CD4-positive, alpha-beta T cell (primary cell): ENCODE data around the gene IQGAP2. TPM values are rescaled to one million over a fixed set of nuclear protein-coding genes. Genes with fewer than 3 reads are reported as not detected.

Source experiments
- ATAC-seq: fragments of 200-7000 bp; cut with Tn5 transposase; one replicate; pipeline ENCODE4 v1.10.0; 2022; ENCODE audit warnings: mild to moderate bottlenecking; ENCODE audit not compliant: poor library complexity
- CTCF ChIA-PET: fragments of 350-600 bp; sonication (Branson Sonifier 250); formaldehyde crosslinking; loops from one replicate; lab custom pipeline; 2021; ENCODE audit warnings: antibody characterized with exemption, inconsistent platforms; lab: Charles Lee
- POLR2A ChIA-PET: fragments of 350-600 bp; sonication (Branson Sonifier 250); formaldehyde crosslinking; loops from one replicate; lab custom pipeline; 2021; ENCODE audit warnings: antibody characterized with exemption, inconsistent platforms; lab: Charles Lee
- DNase-seq, 14 experiments: peaks; one replicate each; pipeline ENCODE4 v3.0.0-alpha.2; 2013 to 2020; ENCODE audit warnings: mixed read lengths in 2 of 14
- H3K27ac ChIP-seq, 2 donors: one replicate each; pipeline versions ENCODE4 v1.5.1 to v1.7.0; 2013; ENCODE audit warnings: low read length in 2 of 2, low read depth in 1 of 2, mild to moderate bottlenecking in 1 of 2
- H3K27me3 ChIP-seq, 2 experiments: 1 replicate in 1 of 2; 2 replicates in 1 of 2; pipeline versions ENCODE4 v1.6.1 to v1.7.0; 2013; ENCODE audit warnings: low read length in 2 of 2, control low read depth in 1 of 2, mild to moderate bottlenecking in 1 of 2, moderate library complexity in 1 of 2; ENCODE audit not compliant: insufficient read depth in 2 of 2, control insufficient read depth in 1 of 2
- H3K36me3 ChIP-seq: one replicate; pipeline ENCODE4 v1.6.1; 2013; ENCODE audit warnings: low read length, control low read depth; ENCODE audit not compliant: insufficient read depth
- H3K4me1 ChIP-seq: one replicate; pipeline ENCODE4 v1.6.1; 2013; ENCODE audit warnings: low read length, control low read depth; ENCODE audit not compliant: insufficient read depth
- H3K4me3 ChIP-seq: one replicate; pipeline ENCODE4 v1.5.1; 2013; ENCODE audit warnings: mild to moderate bottlenecking, low read length, moderate library complexity
- H3K9me3 ChIP-seq, 2 experiments: 1 replicate in 1 of 2; 2 replicates in 1 of 2; pipeline versions ENCODE4 v1.6.1 to v1.7.0; 2013; ENCODE audit warnings: low read length in 2 of 2, mild to moderate bottlenecking in 2 of 2, control low read depth in 1 of 2, moderate library complexity in 1 of 2; ENCODE audit not compliant: control insufficient read depth in 1 of 2, insufficient read depth in 1 of 2
- H3K27ac Mint-ChIP-seq: one replicate; pipeline ENCODE4 v1.8.0; 2020; ENCODE audit warnings: mixed read lengths
- H3K27me3 Mint-ChIP-seq: one replicate; pipeline ENCODE4 v1.8.0; 2021; ENCODE audit warnings: mixed read lengths
- H3K36me3 Mint-ChIP-seq: one replicate; pipeline ENCODE4 v1.8.0; 2021; ENCODE audit warnings: low read depth, mixed read lengths
- H3K4me1 Mint-ChIP-seq: one replicate; pipeline ENCODE4 v1.8.0; 2021; ENCODE audit warnings: low read depth, mixed read lengths
- H3K4me3 Mint-ChIP-seq: one replicate; pipeline ENCODE4 v1.8.0; 2020; ENCODE audit warnings: mild to moderate bottlenecking, mixed read lengths
- H3K9me3 Mint-ChIP-seq: one replicate; pipeline ENCODE4 v1.8.0; 2020; ENCODE audit warnings: mixed read lengths
- CTCF ChIP-seq: fragments of 200-600 bp; IDR thresholded peaks from one replicate; pipeline ENCODE4 v1.8.0; 2022; ENCODE audit warnings: antibody characterized with exemption, mild to moderate bottlenecking
- intact Hi-C, 2 experiments: fragments of 100-400 bp; cut with DNase I in 1 of 2; cut with micrococcal nuclease in 1 of 2; formaldehyde crosslinking; loops; one replicate each; pipeline versions ENCODE4 v1.15.1 to v1.9.0; 2023 to 2025; cut with DNase I, micrococcal nuclease
- total RNA-seq, 174 experiments: library from RNA in 2 of 174; stranded (reverse) in 2 of 174; gene quantifications; one replicate each; pipeline ENCODE4 v1.2.3 and lab custom pipeline; 2021 to 2026

Gene IQGAP2
- total RNA-seq, 2 experiments from 2014 or later = 58.8 TPM

- Mint-ChIP-seq H3K4me1 (peaks cover 62% of the 10 kb centered on the region), H3K9me3 (no peaks in the 10 kb centered on the region), H3K27ac (no peak overlapping the region), H3K27me3 (no peaks in the 10 kb centered on the region), H3K4me3 (no peak overlapping the region), H3K36me3 (no peaks in the 10 kb centered on the region)
- Histone ChIP-seq H3K9me3 (no peaks in the 10 kb centered on the region), H3K27me3 (no peaks in the 10 kb centered on the region), H3K27ac (no peak overlapping the region), H3K4me3 (no peak overlapping the region), H3K36me3 (no peaks in the 10 kb centered on the region), H3K4me1 (peaks cover 33% of the 10 kb centered on the region)
- ChIA-PET CTCF (interaction anchor here (0.6 to 1.2 kb wide), 2 partner anchors 106 to 203 kb away, joined by 3 read pairs; no protein-coding TSS in a partner anchor), POLR2A (interaction anchor here (1.3 kb wide), 1 partner anchor 14 kb away, joined by 6 read pairs; no protein-coding TSS in a partner anchor)
- intact Hi-C loops = loop anchor here in 1 of 2 experiments (5.0 kb wide), 1 partner anchor 53 kb away; no protein-coding TSS in a partner anchor
- ATAC-seq = no peak
- TF ChIP-seq CTCF = no peak
- no peak for DNase-seq
Observed at GRCh38 chr5:76380346-76381066, 22.6 kb upstream of the IQGAP2 start.

- intact Hi-C loops = loop anchor here in 1 of 2 experiments (5.0 kb wide), 1 partner anchor 56 kb away; no protein-coding TSS in a partner anchor
- peak in 1 of 14 experiments; percentile 22 for DNase-seq
- H3K4me3 ChIP-seq = no peak overlapping the region
- no peak for ATAC-seq
- ChIA-PET CTCF (interaction anchor here (0.7 kb wide), 1 partner anchor 20 kb away, joined by 3 read pairs; the partner anchor contains the start of gene IQGAP2), POLR2A (interaction anchor here (1.8 to 2.4 kb wide), 3 partner anchors 19 to 164 kb away, joined by 4 to 21 read pairs (median 6); partner anchors contain the start of gene IQGAP2)
- Mint-ChIP-seq H3K27ac (peak overlapping the region; percentile 58), H3K9me3 (no peaks in the 10 kb centered on the region), H3K4me3 (peak overlapping the region; percentile 11), H3K36me3 (no peaks in the 10 kb centered on the region), H3K4me1 (peaks cover 56% of the 10 kb centered on the region), H3K27me3 (no peaks in the 10 kb centered on the region)
- no peaks in the 10 kb centered on the region for H3K36me3 ChIP-seq
- no peak for TF ChIP-seq CTCF
- H3K27me3 ChIP-seq = no peaks in the 10 kb centered on the region
- H3K9me3 ChIP-seq = no peaks in the 10 kb centered on the region
- H3K27ac ChIP-seq = no peak overlapping the region
- peaks cover 33% of the 10 kb centered on the region for H3K4me1 ChIP-seq
Observed at GRCh38 chr5:76383126-76383832, 19.8 kb upstream of the IQGAP2 start.

GRCh38 chr5:76384189-76384588, 18.9 kb upstream of the IQGAP2 start:
- DNase-seq = no peak
- Histone ChIP-seq H3K9me3 (no peaks in the 10 kb centered on the region), H3K27me3 (no peaks in the 10 kb centered on the region), H3K4me3 (no peak overlapping the region), H3K27ac (no peak overlapping the region), H3K4me1 (peaks cover 29% of the 10 kb centered on the region), H3K36me3 (no peaks in the 10 kb centered on the region)
- ChIA-PET POLR2A (interaction anchor here (1.0 to 2.4 kb wide), 4 partner anchors 18 to 163 kb away, joined by 3 to 21 read pairs (median 5); partner anchors contain the start of gene IQGAP2), CTCF (interaction anchor here (0.7 kb wide), 1 partner anchor 19 kb away, joined by 3 read pairs; the partner anchor contains the start of gene IQGAP2)
- ATAC-seq = no peak
- Mint-ChIP-seq H3K4me3 (peak overlapping the region; percentile 40), H3K27ac (peak overlapping the region; percentile 19), H3K36me3 (no peaks in the 10 kb centered on the region), H3K27me3 (no peaks in the 10 kb centered on the region), H3K4me1 (peaks cover 54% of the 10 kb centered on the region), H3K9me3 (no peaks in the 10 kb centered on the region)
- intact Hi-C loops = loop anchor here in 1 of 2 experiments (2.0 to 5.0 kb wide), 2 partner anchors 19 to 57 kb away; partner anchors contain the start of gene IQGAP2
- no peak for TF ChIP-seq CTCF
